ENCODE data around the gene ARPC1A.
A peak's percentile ranks its signal among the peaks of the same experiment; 100 is the strongest.
"Not testable (repeated sequence)": the region's sequence is repeated elsewhere in the genome, so short reads cannot be mapped to it uniquely, and the experiment has no call there.

Gene ARPC1A

DNA sequence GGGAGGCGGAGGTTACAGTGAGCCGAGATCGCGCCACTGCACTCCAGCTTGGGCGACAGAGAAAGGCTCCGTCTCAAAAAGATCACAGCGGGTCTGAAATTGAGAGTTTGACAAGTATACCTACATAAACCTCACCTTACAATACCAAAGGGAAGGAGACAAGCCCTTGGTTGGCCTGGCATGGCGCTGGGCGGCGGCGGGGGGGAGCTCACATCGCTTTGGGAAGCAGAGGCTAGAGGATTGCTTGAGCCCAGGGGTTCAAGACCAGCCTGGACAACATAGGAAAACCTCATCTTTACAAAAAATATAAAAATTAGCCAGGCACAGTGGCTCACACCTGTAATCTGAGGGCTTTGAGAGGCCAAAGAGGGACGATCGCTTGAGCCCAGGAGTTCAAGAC, 1.1 kb upstream of the ARPC1A start:
- no peak for DNase-seq

DNA sequence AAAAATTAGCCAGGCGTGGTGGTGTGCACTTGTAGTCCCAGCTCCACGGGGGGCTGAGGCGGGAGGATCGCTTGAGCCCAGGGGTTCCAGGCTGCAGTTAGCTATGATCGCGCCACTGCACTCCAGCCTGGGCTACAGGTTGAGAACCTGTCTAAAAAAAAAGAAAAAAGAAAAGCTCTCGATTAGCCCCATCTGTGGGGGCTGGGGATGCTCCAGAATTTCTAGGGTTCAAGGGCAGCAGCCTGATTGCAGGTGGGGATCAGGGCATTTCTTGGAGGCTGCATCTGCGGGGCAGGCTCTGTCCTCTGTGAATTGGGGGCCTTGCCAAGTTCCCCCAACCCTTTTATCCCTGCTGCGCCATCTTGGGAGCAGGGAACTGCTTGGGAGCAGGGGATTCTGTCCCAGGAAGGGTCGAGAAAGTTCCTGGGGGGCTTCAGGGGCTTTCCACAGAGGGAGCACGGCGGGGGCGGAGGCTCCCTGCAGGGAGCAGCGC, 651 bp upstream of the ARPC1A start:
- DNase-seq, result no peak

DNA sequence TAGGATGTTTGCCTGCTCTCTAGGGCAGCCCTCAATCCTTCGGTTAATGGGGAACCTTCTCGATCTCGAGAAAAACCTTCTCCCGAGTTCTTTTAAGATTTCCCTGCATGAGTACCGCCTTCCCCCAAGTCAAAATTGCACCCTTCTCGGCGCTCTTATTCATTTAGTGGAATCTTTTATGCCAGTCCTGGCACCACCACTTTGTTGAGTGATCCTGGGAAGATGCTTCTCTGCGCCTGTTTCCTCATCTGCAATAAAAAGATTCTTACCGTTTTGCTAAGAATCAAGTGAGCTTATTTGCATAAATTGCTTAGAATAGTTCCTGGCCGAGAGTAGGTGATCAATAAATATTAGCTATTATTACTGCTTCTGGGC, 697 bp downstream of the ARPC1A start:
- DNase-seq, result no peak

DNA sequence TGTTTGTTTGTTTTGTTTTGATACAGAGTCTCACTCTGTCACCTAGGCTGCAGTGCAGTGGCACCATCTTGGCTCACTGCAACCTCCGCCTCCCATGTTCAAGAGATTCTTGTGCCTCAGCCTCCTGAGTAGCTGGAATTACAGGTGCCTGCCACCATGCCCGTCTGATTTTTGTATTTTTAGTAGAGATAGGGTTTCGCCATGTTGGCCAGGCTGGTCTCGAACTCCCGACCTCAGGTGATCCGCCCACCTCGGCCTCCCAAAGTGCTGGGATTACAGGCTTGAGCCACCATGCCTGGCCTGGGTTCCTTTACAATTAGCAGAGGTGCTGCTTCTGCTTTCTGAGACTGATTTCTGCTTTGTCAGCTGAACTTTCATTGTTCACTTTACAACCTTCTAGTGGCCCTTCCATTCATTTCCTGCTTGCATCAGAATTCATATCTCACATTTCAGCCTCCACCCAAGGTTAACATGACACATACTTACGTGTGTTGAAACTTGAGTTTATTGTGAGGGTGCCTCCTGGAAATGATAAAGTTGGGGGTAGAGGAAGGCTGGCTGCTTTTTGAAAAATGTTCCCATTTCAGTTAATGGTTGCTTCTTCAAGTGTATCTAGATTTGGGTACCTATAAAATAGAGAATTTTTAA, 4.7 kb downstream of the ARPC1A start:
- DNase-seq, result peak; percentile 90

DNA sequence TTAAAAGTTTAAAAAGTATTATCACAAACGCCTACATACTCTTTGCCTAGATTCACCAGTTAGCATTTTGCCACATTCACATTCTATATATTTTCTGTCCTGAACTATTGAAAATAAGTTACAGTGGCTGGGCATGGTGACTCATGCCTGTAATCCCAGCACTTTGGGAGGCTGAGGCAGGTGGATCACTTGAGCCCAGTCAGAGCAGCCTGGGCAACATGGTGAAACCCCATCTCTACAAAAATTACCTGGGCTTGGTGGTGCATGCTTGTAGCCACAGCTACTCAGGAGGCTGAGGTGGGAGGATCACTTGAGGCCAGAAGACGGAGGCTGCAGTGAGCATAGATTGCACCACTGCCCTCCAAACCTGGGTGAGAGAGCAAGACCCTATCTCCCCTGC, 5.3 kb downstream of the ARPC1A start:
- no peak for DNase-seq

DNA sequence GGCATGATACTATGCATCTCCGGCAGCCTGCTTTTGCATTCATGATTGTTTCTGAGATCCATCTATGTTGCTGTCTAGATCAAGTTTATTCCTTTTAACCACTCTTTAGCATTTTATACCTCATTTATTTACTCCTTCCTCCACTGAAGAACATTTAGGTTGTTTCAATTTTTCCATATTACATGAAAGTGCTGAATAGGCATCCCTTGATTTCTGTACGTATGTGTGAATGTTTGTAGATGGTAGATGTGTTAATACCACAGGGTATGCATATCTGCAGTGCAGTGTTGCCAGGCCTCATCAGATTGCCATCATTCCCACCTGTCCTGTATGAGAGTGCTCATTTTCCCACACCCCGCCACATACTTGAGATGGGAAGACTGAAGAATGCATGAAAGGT, 13.9 kb downstream of the ARPC1A start:
- DNase-seq, result no peak

DNA sequence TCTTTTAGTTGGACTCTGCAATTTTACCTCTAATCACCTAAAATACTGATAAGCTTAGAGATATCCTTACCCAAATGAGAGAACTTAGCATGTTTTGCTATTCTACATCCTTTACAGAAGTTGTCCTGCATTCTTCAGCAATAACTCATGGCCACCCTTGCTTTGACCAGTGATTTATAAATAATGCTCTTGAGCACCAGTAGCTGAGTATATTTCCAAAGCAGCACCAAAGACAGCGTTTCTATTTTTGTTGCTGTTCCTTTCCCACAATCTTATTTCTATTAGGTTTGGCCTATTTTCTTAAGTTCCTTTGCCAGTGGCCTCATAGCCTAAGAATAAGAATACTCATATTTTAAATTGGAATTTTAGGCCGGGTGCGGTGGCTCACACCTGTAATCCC, 15.0 kb downstream of the ARPC1A start:
- no peak for DNase-seq

DNA sequence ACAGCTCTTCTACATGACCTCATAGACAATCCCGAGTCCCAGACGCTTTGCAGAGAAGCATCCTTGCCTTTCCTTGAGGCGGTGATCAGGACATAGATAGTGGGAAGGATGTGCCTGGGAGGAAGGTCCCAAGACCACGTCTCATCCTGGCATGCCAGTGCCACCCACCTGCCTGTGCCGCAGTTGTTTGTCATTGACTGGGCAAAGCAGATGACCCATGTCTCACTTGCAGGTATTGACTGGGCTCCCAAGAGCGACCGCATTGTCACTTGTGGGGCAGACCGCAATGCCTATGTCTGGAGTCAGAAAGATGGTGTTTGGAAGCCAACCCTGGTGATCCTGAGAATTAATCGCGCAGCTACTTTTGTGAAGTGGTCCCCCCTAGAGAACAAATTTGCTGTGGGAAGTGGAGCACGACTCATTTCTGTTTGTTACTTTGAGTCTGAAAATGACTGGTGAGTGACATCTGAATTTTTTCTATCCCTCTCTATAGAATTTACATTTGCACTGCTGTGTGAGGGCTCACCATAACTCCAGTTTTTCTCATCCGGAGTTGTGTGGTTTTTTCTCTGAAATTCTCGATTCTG, 18.5 kb downstream of the ARPC1A start:
- no peak for DNase-seq

DNA sequence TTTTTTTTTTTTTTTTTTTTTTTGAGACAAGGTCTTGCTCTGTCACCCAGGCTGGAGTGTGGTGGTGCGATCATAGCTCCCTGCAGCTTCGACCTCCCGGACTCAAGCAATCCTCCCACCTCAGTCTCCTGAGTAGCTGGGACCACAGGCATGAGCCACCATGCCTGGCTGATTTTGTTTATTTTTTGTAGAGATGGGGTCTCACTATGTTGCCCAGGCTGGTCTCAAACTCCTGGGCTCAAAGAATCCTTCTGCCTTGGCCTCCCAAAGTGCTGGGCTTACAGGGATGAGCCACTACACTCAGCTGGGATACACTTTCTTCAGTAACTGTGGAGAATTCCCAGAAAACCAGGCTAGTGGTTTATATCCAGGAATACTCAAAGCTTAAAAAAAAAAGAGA, 24.9 kb downstream of the ARPC1A start:
- DNase-seq, result not testable (repeated sequence)

DNA sequence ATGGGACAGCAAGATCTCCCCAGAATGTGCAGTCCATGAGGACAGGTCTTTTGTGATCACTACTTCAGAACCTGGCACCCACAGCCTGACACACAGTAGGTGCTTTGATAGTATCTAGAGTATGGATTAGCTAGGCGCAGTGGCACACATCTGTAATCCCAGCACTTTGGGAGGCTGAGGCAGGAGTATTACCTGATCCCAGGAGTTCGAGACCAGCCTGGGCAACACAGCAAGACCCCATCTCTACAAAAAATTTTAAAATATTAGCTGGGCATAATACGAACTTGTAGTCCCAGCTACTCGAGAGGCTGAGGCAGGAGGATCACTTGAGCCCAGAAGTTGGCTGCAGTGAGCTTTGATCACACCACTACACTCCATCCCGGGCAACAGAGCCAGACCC, 26.5 kb downstream of the ARPC1A start:
- DNase-seq, result no peak

GRCh38 chr7:99355098-99355497, 29.4 kb downstream of the ARPC1A start:
- no peak for DNase-seq

- DNase-seq, result no peak
Measured at GRCh38 chr7:99357701-99358490, 32.2 kb downstream of the ARPC1A start.

DNA sequence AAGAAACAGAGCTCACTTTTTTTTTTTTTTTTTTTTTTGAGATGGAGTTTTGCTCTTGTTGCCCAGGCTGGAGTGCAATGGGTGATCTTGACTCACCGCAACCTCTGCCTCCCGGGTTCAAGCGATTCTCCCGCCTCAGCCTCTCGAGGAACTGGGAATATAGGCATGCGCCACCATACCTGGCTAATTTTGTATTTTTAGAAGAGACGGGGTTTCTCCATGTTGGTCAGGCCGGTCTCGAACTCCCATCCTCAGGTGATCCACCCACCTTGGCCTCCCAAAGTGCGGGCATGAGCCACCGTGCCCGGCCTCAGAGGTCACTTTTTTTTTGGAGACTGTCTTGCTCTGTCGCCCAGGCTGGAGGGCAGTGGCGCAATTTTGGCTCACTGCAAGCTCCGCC, 32.8 kb downstream of the ARPC1A start:
- not testable (repeated sequence) for DNase-seq

DNA sequence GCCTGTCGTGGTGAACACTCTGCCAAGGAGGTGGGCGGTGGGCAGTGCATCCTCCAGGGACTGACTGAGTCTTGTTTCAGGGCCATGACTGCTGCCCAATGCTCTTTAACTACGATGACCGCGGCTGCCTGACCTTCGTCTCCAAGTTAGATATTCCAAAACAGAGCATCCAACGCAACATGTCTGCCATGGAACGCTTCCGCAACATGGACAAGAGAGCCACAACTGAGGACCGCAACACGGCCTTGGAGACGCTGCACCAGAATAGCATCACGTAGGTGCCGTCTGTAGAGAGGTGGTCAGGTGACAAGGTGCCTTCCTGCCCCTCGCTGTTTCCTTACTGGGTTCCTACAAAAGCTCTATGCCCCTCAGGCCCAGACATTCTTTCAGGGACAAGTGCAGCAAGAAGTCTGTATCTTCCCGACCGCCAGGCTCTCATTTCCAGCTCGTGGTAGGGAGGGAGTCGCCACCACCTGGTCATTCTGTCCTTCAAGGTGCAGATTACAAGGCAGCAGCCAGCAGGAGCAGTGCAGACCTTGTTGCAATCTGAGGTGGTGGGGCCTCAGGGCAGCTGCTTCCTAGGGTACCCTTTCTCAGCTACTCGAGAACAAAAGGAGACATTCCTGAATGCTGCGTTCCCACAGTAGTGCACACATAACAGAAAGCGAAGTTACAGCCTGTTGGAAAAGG, 33.9 kb downstream of the ARPC1A start:
- DNase-seq, result no peak

- DNase-seq, result no peak
Measured at GRCh38 chr7:99362801-99363200, 37.1 kb downstream of the ARPC1A start.

- DNase-seq, result no peak
Measured at GRCh38 chr7:99363286-99363685, 37.6 kb downstream of the ARPC1A start.

DNA sequence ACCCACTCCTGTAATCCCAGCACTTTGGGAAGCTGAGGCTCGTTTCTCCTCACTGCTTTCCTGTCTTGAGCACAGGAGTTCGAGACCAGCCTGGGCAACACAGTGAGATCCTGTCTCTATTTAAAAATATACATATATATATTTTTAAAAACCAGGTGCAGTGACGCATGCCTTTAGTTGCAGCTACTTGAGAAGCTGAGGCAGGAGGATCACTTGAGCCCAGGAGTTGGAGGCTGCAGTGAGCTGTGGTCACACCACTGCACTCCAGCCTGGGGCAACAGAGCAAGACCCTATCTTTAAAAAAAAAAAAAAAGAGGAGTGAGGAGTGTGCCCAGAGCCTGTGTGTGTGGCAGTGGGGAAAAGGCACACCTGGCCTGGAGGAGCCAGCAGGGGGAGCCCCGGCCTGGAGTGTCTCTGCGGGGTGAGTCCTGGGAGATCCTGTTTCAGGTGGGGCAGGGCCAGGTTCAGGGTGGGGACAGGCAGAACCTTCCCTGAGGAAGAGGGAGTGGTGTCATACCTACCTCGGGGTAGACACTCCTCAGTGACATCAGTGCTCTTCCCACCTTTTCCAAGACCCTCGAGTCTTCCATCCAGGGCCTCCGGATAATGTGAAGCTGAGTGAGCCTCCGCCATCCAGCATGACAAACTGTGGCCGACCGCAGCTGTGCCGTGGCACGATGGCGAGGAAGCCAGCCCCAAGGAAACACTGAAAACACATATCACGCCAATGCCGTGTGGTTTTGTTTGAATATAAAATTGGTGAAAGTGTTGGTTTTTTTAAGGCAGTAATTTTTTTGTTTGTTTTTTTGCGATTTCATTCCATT, 39.8 kb downstream of the ARPC1A start:
- no peak for DNase-seq

DNA sequence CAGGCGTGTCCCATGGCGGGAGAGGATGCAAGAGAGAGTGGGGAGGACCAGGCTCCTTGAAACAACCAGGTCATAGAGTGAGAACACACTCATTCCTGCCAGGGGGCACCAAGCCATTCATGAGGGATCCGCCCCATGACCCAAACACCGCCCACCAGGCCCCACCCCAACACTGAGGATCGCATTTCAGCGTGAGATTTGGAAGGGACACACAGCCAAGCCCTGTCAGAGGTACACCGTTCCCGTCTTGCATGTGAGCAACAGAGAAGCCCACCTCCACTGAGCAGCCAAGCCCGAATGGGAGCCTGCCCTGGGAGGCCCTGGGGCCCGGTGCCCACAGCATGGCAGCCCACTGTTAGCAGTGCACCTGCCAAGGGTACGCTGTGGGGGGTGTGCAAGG, 40.9 kb downstream of the ARPC1A start:
- no peak for DNase-seq

- no peak for DNase-seq
Measured at GRCh38 chr7:99368750-99369389, 43.2 kb downstream of the ARPC1A start.

GRCh38 chr7:99369767-99370391, 44.2 kb downstream of the ARPC1A start:
- peak; percentile 80 for DNase-seq

DNA sequence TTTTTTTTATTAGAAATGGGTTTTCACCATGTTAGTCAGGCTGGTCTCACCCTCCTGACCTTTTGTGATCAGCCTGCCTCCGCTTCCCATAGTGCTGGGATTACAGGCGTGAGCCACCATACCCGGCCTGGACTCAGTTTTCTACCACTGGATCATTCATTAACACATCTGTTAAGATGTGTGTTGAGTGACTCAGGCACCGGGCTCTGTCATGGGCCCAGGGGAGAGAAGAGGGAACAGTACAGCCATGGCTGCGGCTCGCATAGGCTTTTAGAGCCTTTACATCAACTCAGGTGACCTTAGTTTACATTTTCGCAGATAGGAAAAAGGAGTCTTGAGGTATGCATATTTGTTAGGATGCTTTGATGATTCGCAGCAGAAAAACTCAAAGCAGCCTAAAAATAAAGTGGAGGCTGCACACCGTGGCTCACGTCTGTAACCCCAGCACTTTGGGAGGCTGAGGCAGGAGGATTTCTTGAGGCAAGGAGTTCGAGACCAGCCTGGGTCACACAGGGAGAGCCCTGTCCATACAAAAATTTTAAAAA, 45.8 kb downstream of the ARPC1A start:
- no peak for DNase-seq

Measured in MV-4-11 (cell line).